GM12878 (cell line): ENCODE results near the gene CSH2. TPM values are rescaled to one million over a fixed set of nuclear protein-coding genes. Genes with fewer than 3 reads are reported as not detected.
A peak's percentile ranks its signal among the peaks of the same experiment; 100 is the strongest.
"Not testable (repeated sequence)": the region's sequence is repeated elsewhere in the genome, so short reads cannot be mapped to it uniquely, and the experiment has no call there.

Experiments used
- ATAC-seq: fragments of 200-7000 bp; cut with Tn5 transposase; 3 replicates; pipeline ENCODE4 v1.9.1; 2020; ENCODE audit warnings: mild to moderate bottlenecking, moderate library complexity
- Bru-seq: library from RNA; stranded (reverse); fragments of 400-500 nt; gene quantifications from one replicate; lab custom pipeline; 2021; lab: Mats Ljungman, UMichigan
- BruChase-seq, 2 experiments: library from RNA; stranded (reverse); fragments of 400-500 nt; gene quantifications; one replicate each; lab custom pipeline; 2021; lab: Mats Ljungman, UMichigan
- BruUV-seq: library from RNA; stranded (reverse); fragments of 400-500 nt; replicated peaks from 2 replicates; lab custom pipeline; 2021; lab: Mats Ljungman, UMichigan
- CTCF ChIA-PET: fragments of 300-600 bp; sonication (Branson Sonifier 250); formaldehyde crosslinking; extraction: SDS; loops from one replicate; lab custom pipeline; 2021; ENCODE audit warnings: inconsistent platforms; lab: Yijun Ruan, JAX
- POLR2A ChIA-PET: fragments of 350-600 bp; formaldehyde crosslinking; extraction: SDS; loops from one replicate; lab custom pipeline; 2021; ENCODE audit warnings: inconsistent platforms; lab: Charles Lee
- RAD21 ChIA-PET: fragments of 300-600 bp; sonication (Branson Sonifier 250); formaldehyde crosslinking; loops from one replicate; lab custom pipeline; 2023; ENCODE audit warnings: antibody characterized with exemption; ENCODE audit not compliant: unreplicated experiment; lab: Charles Lee
- SMC1A ChIA-PET: fragments of 300-600 bp; sonication (Branson Sonifier 250); formaldehyde crosslinking; loops from one replicate; lab custom pipeline; 2023; ENCODE audit not compliant: unreplicated experiment, uncharacterized antibody; lab: Charles Lee
- DNase-seq: peaks from one replicate; pipeline ENCODE4 v3.0.0-alpha.2; 2011; ENCODE audit warnings: low read depth, low spot score
- FAIRE-seq: peaks from 3 replicates; lab custom pipeline; 2011; peaks lifted over from hg19 to GRCh38; lab: Jason Lieb, UNC
- H2AFZ ChIP-seq: 2 replicates; pipeline ENCODE4 v1.6.0; 2011; ENCODE audit warnings: low read depth, low read length, control low read depth; ENCODE audit not compliant: control insufficient read depth
- H3K27ac ChIP-seq: 2 replicates; pipeline ENCODE4 v1.5.1; 2011; ENCODE audit warnings: control low read depth; ENCODE audit not compliant: control insufficient read depth, insufficient read depth
- H3K27me3 ChIP-seq, 2 experiments: replicated peaks in 1 of 2; 2 replicates each; pipeline versions ENCODE4 v1.6.0 to v1.6.1; 2011; ENCODE audit warnings: low read length in 1 of 2; ENCODE audit not compliant: control insufficient read depth in 2 of 2, insufficient read depth in 2 of 2
- H3K36me3 ChIP-seq, 2 experiments: 2 replicates each; pipeline ENCODE4 v1.5.1; 2011; ENCODE audit warnings: low read length in 1 of 2; ENCODE audit not compliant: control insufficient read depth in 2 of 2, insufficient read depth in 2 of 2
- H3K4me1 ChIP-seq: 2 replicates; pipeline ENCODE4 v1.6.1; 2011; ENCODE audit warnings: mild to moderate bottlenecking, low read length, moderate library complexity, mixed read lengths; ENCODE audit not compliant: control insufficient read depth, insufficient read depth
- H3K4me2 ChIP-seq: 2 replicates; pipeline ENCODE4 v1.6.0; 2011; ENCODE audit warnings: control low read depth; ENCODE audit not compliant: control insufficient read depth, insufficient read depth
- H3K4me3 ChIP-seq: fragments of 200-600 bp; sonication (generic); 2 replicates; pipeline ENCODE4 v1.5.1; 2016
- H3K79me2 ChIP-seq: 2 replicates; pipeline ENCODE4 v1.6.0; 2011; ENCODE audit warnings: low read length; ENCODE audit not compliant: control insufficient read depth, insufficient read depth
- H3K9ac ChIP-seq: 2 replicates; pipeline ENCODE4 v1.8.0; 2011; ENCODE audit warnings: low read length, control low read depth, mixed read lengths; ENCODE audit not compliant: control insufficient read depth, insufficient read depth
- H3K9me3 ChIP-seq: replicated peaks from 3 replicates; pipeline ENCODE4 v1.5.1; 2011; ENCODE audit warnings: mild to moderate bottlenecking, low read length; ENCODE audit not compliant: control insufficient read depth, insufficient read depth
- H4K20me1 ChIP-seq: 2 replicates; pipeline ENCODE4 v1.6.0; 2011; ENCODE audit not compliant: control insufficient read depth, insufficient read depth
- IKZF2 ChIP-seq, 2 experiments: fragments of 450-650 bp; IDR thresholded peaks; 2 replicates each; pipeline ENCODE4 v1.6.1; 2017; ENCODE audit warnings: mild to moderate bottlenecking in 2 of 2, moderate library complexity in 2 of 2
- POU2F2 ChIP-seq: IDR thresholded peaks from 3 replicates; pipeline ENCODE4 v1.6.1; 2011; ENCODE audit warnings: low read depth, mild to moderate bottlenecking, low read length, borderline replicate concordance
- RELB ChIP-seq: fragments of 450-650 bp; IDR thresholded peaks from 2 replicates; pipeline ENCODE4 v1.6.1; 2017; ENCODE audit warnings: low read depth, mild to moderate bottlenecking, moderate library complexity
- SPI1 ChIP-seq: IDR thresholded peaks from 2 replicates; pipeline ENCODE4 v1.6.1; 2011; ENCODE audit warnings: low read depth, mild to moderate bottlenecking, low read length, moderate library complexity, borderline replicate concordance; ENCODE audit not compliant: insufficient read depth
- ZNF687 ChIP-seq: fragments of 450-650 bp; IDR thresholded peaks from 2 replicates; pipeline ENCODE4 v1.6.1; 2017; ENCODE audit warnings: mild to moderate bottlenecking, moderate library complexity
- WGBS: methylation state at CpG from one replicate; pipeline ENCODE4 v1.1.6; 2016; ENCODE audit warnings: low lambda C conversion rate; ENCODE audit not compliant: insufficient replicate concordance, insufficient coverage; ENCODE audit errors: missing lambda C conversion rate; 5-methylcytosine and 5-hydroxymethylcytosine counted together
- in situ Hi-C: fragments of 300-500 bp; cut with MboI; formaldehyde crosslinking; loops from 9 replicates; pipeline ENCODE4 v1.14.3; 2018; ENCODE audit warnings: mixed read lengths
- intact Hi-C: fragments of 100-400 bp; cut with micrococcal nuclease; formaldehyde crosslinking; loops from one replicate; pipeline ENCODE4 v1.14.2; 2022; ENCODE audit not compliant: unreplicated experiment
- long read RNA-seq, 2 experiments: library from polyadenylated mRNA; unstranded; transcript quantifications; one replicate each; pipeline ENCODE4 v2.0.0, GENCODE V29; 2019 to 2020
- polyA minus RNA-seq, 3 experiments: library from RNA; depleted of rRNA, polyadenylated mRNA; stranded (reverse); fragments of >200 nt; gene quantifications; 2 replicates each; pipeline ENCODE4 v1.2.3, GENCODE V29; 2011
- polyA plus RNA-seq, 11 experiments: library from polyadenylated mRNA; depleted of rRNA in 4 of 11; unstranded in 6 of 11; stranded (reverse) in 5 of 11; fragments of >200 nt; fragmentation: Nextera tagmentation in 4 of 11; fragmentation: Illumina TruSeq in 1 of 11; extraction: Ambion mirVana in 4 of 11; extraction: Trizol in 1 of 11; gene quantifications; 1 replicate in 1 of 11; 2 replicates in 10 of 11; pipeline versions ENCODE4 v1.2.1 to v1.2.3, GENCODE V29; 2011 to 2016; ENCODE audit warnings: inconsistent platforms in 2 of 11, missing spikeins in 2 of 11, low read depth in 1 of 11
- total RNA-seq, 4 experiments: library from RNA; depleted of rRNA in 3 of 4; stranded (reverse); fragments of >200 nt in 3 of 4; fragmentation: Illumina TruSeq in 1 of 4; extraction: Trizol in 1 of 4; gene quantifications; 2 replicates each; pipeline versions ENCODE4 v1.2.1 to v1.2.3, GENCODE V29; 2013 to 2021

Gene CSH2
- total RNA-seq (2013; cell fraction: nucleolus; rRNA removed) = not detected in 2 replicates
- not detected in 2 replicates for total RNA-seq (2014; rRNA removed)
- total RNA-seq (2014; rRNA removed; fragmentation: Illumina TruSeq; extraction: Trizol) = not detected in 2 replicates
- total RNA-seq (2021) = not detected in 2 replicates
- not detected for polyA plus RNA-seq (2011; ENCODE audit: low read depth)
- not detected in 2 replicates for polyA plus RNA-seq (2011; rRNA removed)
- not detected in 2 replicates for polyA plus RNA-seq (2011; cell fraction: cytosol; rRNA removed)
- polyA plus RNA-seq (2011; cell fraction: nucleus; rRNA removed) = not detected in 2 replicates
- polyA plus RNA-seq (2012) = not detected in 2 replicates
- not detected in 2 replicates for polyA plus RNA-seq (2014; fragmentation: Illumina TruSeq; extraction: Trizol)
- polyA plus RNA-seq (2014; fragmentation: Nextera tagmentation; extraction: Ambion mirVana) = not detected
- polyA plus RNA-seq (2014; rRNA removed) = not detected in 2 replicates
- not detected for polyA plus RNA-seq (2016; fragmentation: Nextera tagmentation; extraction: Ambion mirVana)
- polyA minus RNA-seq (2011; rRNA and poly(A)+ RNA removed) = not detected in 2 replicates
- polyA minus RNA-seq (2011; cell fraction: cytosol; rRNA and poly(A)+ RNA removed) = not detected in 2 replicates
- polyA minus RNA-seq (2011; cell fraction: nucleus; rRNA and poly(A)+ RNA removed) = not detected in 2 replicates
- not detected for Bru-seq, nascent RNA
- BruChase-seq, experiment 1, labeled RNA remaining after a 6-hour chase = not detected
- not detected for BruChase-seq, experiment 2, labeled RNA remaining after a 2-hour chase
- long read RNA-seq, experiment 1 = 0 reads
- long read RNA-seq, experiment 2 = 0 reads

- CTCF ChIA-PET = interaction anchor here (1.1 kb wide), 1 partner anchor 14 kb away, joined by 3 read pairs; no protein-coding TSS in a partner anchor
- H3K36me3 ChIP-seq, H3K4me3 ChIP-seq, in situ Hi-C loops, SMC1A ChIA-PET, H3K27me3 ChIP-seq, DNase-seq, H3K4me2 ChIP-seq, RAD21 ChIA-PET, ATAC-seq, H3K9me3 ChIP-seq, FAIRE-seq, H4K20me1 ChIP-seq, H3K4me1 ChIP-seq, H3K9ac ChIP-seq, BruUV-seq, POLR2A ChIA-PET, H3K79me2 ChIP-seq, H2AFZ ChIP-seq, intact Hi-C loops, H3K27ac ChIP-seq: not testable (repeated sequence)
- WGBS = 39% methylated on average over 5 of the region's 7 CpGs
Measured at GRCh38 chr17:63873577-63873976, at the start of gene CSH2. Gene CSH2 (minus strand): TSS chr17:63873677. CDS start chr17:63873614, 63 bp downstream.

- intact Hi-C loops = not testable (repeated sequence)
- H3K4me1 ChIP-seq = peaks cover 19% of the 10 kb centered on the region
- TF ChIP-seq SPI1 = peak; percentile 79
- peak; percentile 52 to 65; a peak in 3 of 4 replicates for TF ChIP-seq IKZF2 (IDR thresholded peaks at IDR 0.05)
- peak; percentile 52; the same call in 1 of the 2 replicates for TF ChIP-seq RELB
- TF ChIP-seq POU2F2 = 0 out of 3 replicates have a peak, but pooled peaks have one; percentile 32
- peak; percentile 75 for TF ChIP-seq ZNF687
Measured at GRCh38 chr17:63922402-63922801, 48.9 kb upstream of the CSH2 start.

More at GRCh38 chr17:63922402-63922801, 48.9 kb upstream of the CSH2 start:
- ATAC-seq (peak; percentile 80), FAIRE-seq (peak; percentile 62)
- RAD21 ChIA-PET = interaction anchor here (1.2 to 9.2 kb wide), 7 partner anchors 11 to 210 kb away, joined by 3 to 288 read pairs (median 13); partner anchors contain the start of genes CD79B and ICAM2
- DNase-seq, BruUV-seq, H3K27me3 ChIP-seq, H4K20me1 ChIP-seq, H3K9me3 ChIP-seq, H3K79me2 ChIP-seq, H3K4me3 ChIP-seq, H3K9ac ChIP-seq, H3K36me3 ChIP-seq: not testable (repeated sequence)
- H3K27ac ChIP-seq = peak overlapping the region; percentile 62; the same call in 1 of the 2 replicates
- in situ Hi-C loops = loop anchor here (5.0 kb wide), 2 partner anchors 100 to 210 kb away; partner anchors contain the start of genes ERN1 and ICAM2
- SMC1A ChIA-PET = interaction anchor here (0.7 to 14.0 kb wide), 9 partner anchors 9 to 212 kb away, joined by 3 to 248 read pairs (median 6); partner anchors contain the start of genes CD79B and ICAM2
- POLR2A ChIA-PET = interaction anchor here (0.6 to 1.5 kb wide), 7 partner anchors 9 to 1236 kb away, joined by 3 to 15 read pairs (median 4); partner anchors contain the start of genes CD79B and POLG2
- CTCF ChIA-PET = interaction anchor here (0.6 to 17.4 kb wide), 13 partner anchors 9 to 211 kb away, joined by 3 to 481 read pairs (median 5); partner anchors contain the start of gene CD79B
- H2AFZ ChIP-seq = peak overlapping the region; percentile 71
- peak overlapping the region; percentile 47 for H3K4me2 ChIP-seq
- WGBS = 2% methylated on average over 9 of the region's 9 CpGs
